Naive thymus-derived CD8-positive, alpha-beta T cell (primary cell): ENCODE measurements around the gene NOS3. TPM values are rescaled to one million over a fixed set of nuclear protein-coding genes. Genes with fewer than 3 reads are reported as not detected.
A peak's percentile ranks its signal among the peaks of the same experiment; 100 is the strongest.

ENCODE experiments used
- ATAC-seq, 2 donors: fragments of 150-1000 bp; cut with Tn5 transposase in 1 of 2; sonication (Bioruptor Pico), chemical (Tn5 transposase) in 1 of 2; 1 replicate in 1 of 2; 2 replicates in 1 of 2; pipeline ENCODE4 v1.10.0; 2021; ENCODE audit warnings: mild to moderate bottlenecking in 2 of 2, moderate library complexity in 2 of 2
- POLR2A ChIA-PET: fragments of 350-600 bp; sonication (Branson Sonifier 250); formaldehyde crosslinking; loops from one replicate; lab custom pipeline; 2021; ENCODE audit warnings: antibody characterized with exemption; lab: Charles Lee
- DNase-seq, 10 donors: peaks; one replicate each; pipeline versions ENCODE4 v3.0.0 to v3.0.0-alpha.2; 2020 to 2022
- H3K27ac Mint-ChIP-seq, 10 donors: one replicate each; pipeline ENCODE4 v1.8.0; 2020 to 2022; ENCODE audit warnings: mild to moderate bottlenecking in 10 of 10, mixed read lengths in 10 of 10, moderate library complexity in 4 of 10, inconsistent platforms in 1 of 10
- H3K27me3 Mint-ChIP-seq, 5 donors: one replicate each; pipeline ENCODE4 v1.8.0; 2021 to 2022; ENCODE audit warnings: mixed read lengths in 5 of 5
- H3K36me3 Mint-ChIP-seq, 3 donors: one replicate each; pipeline ENCODE4 v1.8.0; 2020 to 2022; ENCODE audit warnings: mixed read lengths in 3 of 3, mild to moderate bottlenecking in 2 of 3, inconsistent platforms in 1 of 3
- H3K4me1 Mint-ChIP-seq, 4 donors: one replicate each; pipeline ENCODE4 v1.8.0; 2021 to 2022; ENCODE audit warnings: mixed read lengths in 4 of 4
- H3K4me3 Mint-ChIP-seq, 10 donors: one replicate each; pipeline ENCODE4 v1.8.0; 2020 to 2022; ENCODE audit warnings: mild to moderate bottlenecking in 10 of 10, mixed read lengths in 10 of 10, moderate library complexity in 6 of 10, inconsistent platforms in 1 of 10
- H3K9me3 Mint-ChIP-seq, 9 donors: one replicate each; pipeline ENCODE4 v1.8.0; 2020 to 2022; ENCODE audit warnings: mixed read lengths in 9 of 9, mild to moderate bottlenecking in 3 of 9, inconsistent platforms in 1 of 9, moderate library complexity in 1 of 9
- polyA plus RNA-seq, 3 donors: library from polyadenylated mRNA; unstranded; fragments of 300-500 nt; fragmentation: Illumina TruSeq; gene quantifications; one replicate each; pipeline ENCODE4 v1.2.3, GENCODE V29; 2021
- total RNA-seq, 8 experiments: library from RNA in 2 of 8; stranded (reverse) in 2 of 8; gene quantifications; one replicate each; pipeline ENCODE4 v1.2.3 and lab custom pipeline; 2021 to 2026

Gene NOS3
- total and polyA plus RNA-seq, 5 experiments from 2014 or later, result 1.4 to 3.3 (median 1.8) TPM

DNA sequence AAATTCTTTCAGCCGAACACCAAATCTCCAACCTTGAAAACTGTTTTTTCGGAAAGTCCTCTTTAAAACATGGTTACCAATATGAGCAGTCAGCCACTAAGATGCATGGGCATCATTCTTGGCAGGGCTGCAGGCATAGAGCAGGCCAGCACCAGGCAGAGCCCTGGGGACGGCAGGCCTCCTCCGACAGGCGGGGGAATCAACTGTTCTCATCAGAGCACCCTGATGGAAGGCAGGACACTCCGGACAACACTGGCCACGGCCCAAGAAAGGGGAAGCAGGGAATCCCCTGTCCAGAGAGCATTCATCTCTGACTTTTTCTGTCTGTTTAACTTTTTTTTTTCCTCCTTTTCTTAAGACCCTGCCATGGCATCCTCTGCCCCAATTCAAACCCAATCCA, 1.4 kb upstream of the NOS3 start:
- POLR2A ChIA-PET, result interaction anchor here (0.9 kb wide), 1 partner anchor 39 kb away, joined by 3 read pairs; the partner anchor contains the start of gene ABCB8

GRCh38 chr7:150992051-150992640, 1.3 kb downstream of the NOS3 start:
- Mint-ChIP-seq H3K27me3 (peaks cover 0 to 8% (median 0%) of the 10 kb centered on the region in 5 donors), H3K4me1 (peaks cover 15 to 46% (median 36%) of the 10 kb centered on the region in 4 donors), H3K9me3 (peaks cover 0 to 27% (median 19%) of the 10 kb centered on the region in 9 donors), H3K36me3 (peaks cover 2 to 13% (median 12%) of the 10 kb centered on the region in 3 donors), H3K27ac (no peak overlapping the region), H3K4me3 (no peak overlapping the region)
- POLR2A ChIA-PET, result interaction anchor here (1.0 to 4.2 kb wide), 4 partner anchors 19 to 27 kb away, joined by 3 to 24 read pairs (median 8); no protein-coding TSS in a partner anchor
- no peak for ATAC-seq
- no peak for DNase-seq

More for the DNA sequence above, 1.4 kb upstream of the NOS3 start:
- H3K4me1 Mint-ChIP-seq, result peaks cover 19 to 37% (median 32%) of the 10 kb centered on the region in 4 donors
- H3K27me3 Mint-ChIP-seq, result peaks cover 0 to 12% (median 7%) of the 10 kb centered on the region in 5 donors
- peaks cover 0 to 27% (median 19%) of the 10 kb centered on the region in 9 donors for H3K9me3 Mint-ChIP-seq
- DNase-seq (peak in 1 of 10 donors; percentile 41), ATAC-seq (no peak)
- H3K27ac Mint-ChIP-seq, result no peak overlapping the region
- H3K4me3 Mint-ChIP-seq, result no peak overlapping the region
- H3K36me3 Mint-ChIP-seq, result peaks cover 2 to 13% (median 12%) of the 10 kb centered on the region in 3 donors

DNA sequence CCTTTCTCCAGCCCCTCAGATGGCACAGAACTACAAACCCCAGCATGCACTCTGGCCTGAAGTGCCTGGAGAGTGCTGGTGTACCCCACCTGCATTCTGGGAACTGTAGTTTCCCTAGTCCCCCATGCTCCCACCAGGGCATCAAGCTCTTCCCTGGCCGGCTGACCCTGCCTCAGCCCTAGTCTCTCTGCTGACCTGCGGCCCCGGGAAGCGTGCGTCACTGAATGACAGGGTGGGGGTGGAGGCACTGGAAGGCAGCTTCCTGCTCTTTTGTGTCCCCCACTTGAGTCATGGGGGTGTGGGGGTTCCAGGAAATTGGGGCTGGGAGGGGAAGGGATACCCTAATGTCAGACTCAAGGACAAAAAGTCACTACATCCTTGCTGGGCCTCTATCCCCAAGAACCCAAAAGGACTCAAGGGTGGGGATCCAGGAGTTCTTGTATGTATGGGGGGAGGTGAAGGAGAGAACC, 2.1 kb downstream of the NOS3 start:
- ATAC-seq (peak in 1 of 2 donors; percentile 41), DNase-seq (no peak)
- H3K4me3 Mint-ChIP-seq, result no peak overlapping the region
- H3K27ac Mint-ChIP-seq, result peak overlapping the region in 5 of 10 donors; percentile 3 to 60 (median 46)
- peaks cover 18 to 53% (median 40%) of the 10 kb centered on the region in 4 donors for H3K4me1 Mint-ChIP-seq
- peaks cover 0 to 11% (median 0%) of the 10 kb centered on the region in 5 donors for H3K27me3 Mint-ChIP-seq
- peaks cover 2 to 13% (median 12%) of the 10 kb centered on the region in 3 donors for H3K36me3 Mint-ChIP-seq
- POLR2A ChIA-PET, result interaction anchor here (1.0 to 4.2 kb wide), 4 partner anchors 19 to 26 kb away, joined by 3 to 24 read pairs (median 8); no protein-coding TSS in a partner anchor
- peaks cover 0 to 27% (median 19%) of the 10 kb centered on the region in 9 donors for H3K9me3 Mint-ChIP-seq

DNA sequence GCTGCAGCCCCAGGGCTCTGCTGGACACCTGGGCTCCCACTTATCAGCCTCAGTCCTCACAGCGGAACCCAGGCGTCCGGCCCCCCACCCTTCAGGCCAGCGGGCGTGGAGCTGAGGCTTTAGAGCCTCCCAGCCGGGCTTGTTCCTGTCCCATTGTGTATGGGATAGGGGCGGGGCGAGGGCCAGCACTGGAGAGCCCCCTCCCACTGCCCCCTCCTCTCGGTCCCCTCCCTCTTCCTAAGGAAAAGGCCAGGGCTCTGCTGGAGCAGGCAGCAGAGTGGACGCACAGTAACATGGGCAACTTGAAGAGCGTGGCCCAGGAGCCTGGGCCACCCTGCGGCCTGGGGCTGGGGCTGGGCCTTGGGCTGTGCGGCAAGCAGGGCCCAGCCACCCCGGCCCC, 2.7 kb downstream of the NOS3 start:
- no peak overlapping the region for H3K27ac Mint-ChIP-seq
- DNase-seq, result no peak
- POLR2A ChIA-PET, result interaction anchor here (1.5 to 4.2 kb wide), 5 partner anchors 15 to 25 kb away, joined by 3 to 24 read pairs (median 11); no protein-coding TSS in a partner anchor
- peaks cover 18 to 53% (median 40%) of the 10 kb centered on the region in 4 donors for H3K4me1 Mint-ChIP-seq
- peaks cover 0 to 7% (median 0%) of the 10 kb centered on the region in 5 donors for H3K27me3 Mint-ChIP-seq
- peaks cover 2 to 13% (median 12%) of the 10 kb centered on the region in 3 donors for H3K36me3 Mint-ChIP-seq
- no peak for ATAC-seq
- H3K9me3 Mint-ChIP-seq, result peaks cover 0 to 27% (median 19%) of the 10 kb centered on the region in 9 donors
- peak overlapping the region in 1 of 10 donors; percentile 7 for H3K4me3 Mint-ChIP-seq

GRCh38 chr7:150994141-150994837, 3.5 kb downstream of the NOS3 start:
- Mint-ChIP-seq H3K4me3 (peak overlapping the region in 7 of 10 donors; percentile 32 to 56 (median 39)), H3K27me3 (peaks cover 0 to 7% (median 0%) of the 10 kb centered on the region in 5 donors), H3K9me3 (peaks cover 0 to 27% (median 19%) of the 10 kb centered on the region in 9 donors), H3K27ac (peak overlapping the region in 5 of 10 donors; percentile 25 to 81 (median 71)), H3K36me3 (peaks cover 2 to 13% (median 12%) of the 10 kb centered on the region in 3 donors), H3K4me1 (peaks cover 19 to 53% (median 41%) of the 10 kb centered on the region in 4 donors)
- peak; percentile 53 to 73 for ATAC-seq
- no peak for DNase-seq
- POLR2A ChIA-PET, result interaction anchor here (0.6 to 4.2 kb wide), 9 partner anchors 10 to 100 kb away, joined by 3 to 24 read pairs (median 5); no protein-coding TSS in a partner anchor

- Mint-ChIP-seq H3K36me3 (peaks cover 2 to 12% (median 8%) of the 10 kb centered on the region in 3 donors), H3K27me3 (peaks cover 0 to 4% (median 0%) of the 10 kb centered on the region in 5 donors), H3K4me3 (peak overlapping the region in 6 of 10 donors; percentile 6 to 51 (median 39)), H3K4me1 (peaks cover 21 to 58% (median 42%) of the 10 kb centered on the region in 4 donors), H3K9me3 (peaks cover 0 to 24% (median 15%) of the 10 kb centered on the region in 9 donors), H3K27ac (peak overlapping the region in 3 of 10 donors; percentile 4 to 81 (median 25))
- POLR2A ChIA-PET, result interaction anchor here (0.6 to 4.2 kb wide), 9 partner anchors 14 to 100 kb away, joined by 3 to 24 read pairs (median 5); no protein-coding TSS in a partner anchor
- ATAC-seq (no peak), DNase-seq (no peak)
Observed at GRCh38 chr7:150994838-150995510, 4.2 kb downstream of the NOS3 start.

GRCh38 chr7:150996376-150997074, 5.7 kb downstream of the NOS3 start:
- POLR2A ChIA-PET, result interaction anchor here (1.0 to 3.6 kb wide), 3 partner anchors 11 to 61 kb away, joined by 3 to 17 read pairs (median 5); no protein-coding TSS in a partner anchor
- Mint-ChIP-seq H3K27ac (peak overlapping the region in 1 of 10 donors; percentile 43), H3K9me3 (peaks cover 0 to 8% (median 0%) of the 10 kb centered on the region in 9 donors), H3K4me1 (peaks cover 20 to 58% (median 49%) of the 10 kb centered on the region in 4 donors), H3K27me3 (peaks cover 0 to 3% (median 0%) of the 10 kb centered on the region in 5 donors), H3K36me3 (peaks cover 0 to 2% (median 0%) of the 10 kb centered on the region in 3 donors), H3K4me3 (peak overlapping the region in 2 of 10 donors; percentile 19 to 32)
- ATAC-seq (peak; percentile 26 to 40), DNase-seq (no peak)

GRCh38 chr7:150997075-150997511, 6.3 kb downstream of the NOS3 start:
- peaks cover 0 to 8% (median 0%) of the 10 kb centered on the region in 9 donors for H3K9me3 Mint-ChIP-seq
- POLR2A ChIA-PET, result interaction anchor here (1.0 to 3.6 kb wide), 4 partner anchors 10 to 60 kb away, joined by 3 to 17 read pairs (median 6); no protein-coding TSS in a partner anchor
- H3K27ac Mint-ChIP-seq, result peak overlapping the region in 3 of 10 donors; percentile 4 to 43 (median 34)
- H3K36me3 Mint-ChIP-seq, result peaks cover 0 to 2% (median 0%) of the 10 kb centered on the region in 3 donors
- H3K4me1 Mint-ChIP-seq, result peaks cover 20 to 58% (median 49%) of the 10 kb centered on the region in 4 donors
- ATAC-seq, result peak in 1 of 2 donors; percentile 9
- DNase-seq, result no peak
- peak overlapping the region in 5 of 10 donors; percentile 10 to 60 (median 43) for H3K4me3 Mint-ChIP-seq
- peaks cover 0 to 3% (median 0%) of the 10 kb centered on the region in 5 donors for H3K27me3 Mint-ChIP-seq

GRCh38 chr7:150997817-150998216, 7.0 kb downstream of the NOS3 start:
- Mint-ChIP-seq H3K4me1 (peaks cover 17 to 54% (median 46%) of the 10 kb centered on the region in 4 donors), H3K27me3 (peaks cover 0 to 3% (median 0%) of the 10 kb centered on the region in 5 donors), H3K4me3 (peak overlapping the region in 7 of 10 donors; percentile 9 to 60 (median 33)), H3K27ac (peak overlapping the region in 4 of 10 donors; percentile 36 to 84 (median 54)), H3K9me3 (peaks cover 0 to 2% (median 0%) of the 10 kb centered on the region in 9 donors), H3K36me3 (no peaks in the 10 kb centered on the region)
- ATAC-seq (no peak), DNase-seq (no peak)
- POLR2A ChIA-PET, result interaction anchor here (1.0 to 3.6 kb wide), 4 partner anchors 10 to 59 kb away, joined by 3 to 17 read pairs (median 6); no protein-coding TSS in a partner anchor

DNA sequence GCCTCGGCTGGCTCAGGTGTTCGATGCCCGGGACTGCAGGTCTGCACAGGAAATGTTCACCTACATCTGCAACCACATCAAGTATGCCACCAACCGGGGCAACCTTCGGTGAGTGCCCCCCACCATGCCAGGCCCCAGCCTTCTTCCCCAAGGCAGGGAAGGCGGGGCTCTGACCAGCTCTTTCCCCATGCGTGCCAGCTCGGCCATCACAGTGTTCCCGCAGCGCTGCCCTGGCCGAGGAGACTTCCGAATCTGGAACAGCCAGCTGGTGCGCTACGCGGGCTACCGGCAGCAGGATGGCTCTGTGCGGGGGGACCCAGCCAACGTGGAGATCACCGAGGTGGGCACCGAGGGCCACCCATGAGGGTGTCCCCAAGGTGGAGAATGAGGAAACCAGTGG, 7.5 kb downstream of the NOS3 start:
- Mint-ChIP-seq H3K4me1 (peaks cover 15 to 53% (median 45%) of the 10 kb centered on the region in 4 donors), H3K27ac (peak overlapping the region in 3 of 10 donors; percentile 36 to 65 (median 47))
- POLR2A ChIA-PET, result interaction anchor here (1.5 to 3.6 kb wide), 3 partner anchors 10 to 16 kb away, joined by 5 to 17 read pairs (median 6); no protein-coding TSS in a partner anchor

More for the DNA sequence above, 7.5 kb downstream of the NOS3 start:
- H3K9me3 Mint-ChIP-seq, result no peaks in the 10 kb centered on the region
- DNase-seq, result no peak
- ATAC-seq, result peak in 1 of 2 donors; percentile 47
- no peaks in the 10 kb centered on the region for H3K36me3 Mint-ChIP-seq
- H3K4me3 Mint-ChIP-seq, result peak overlapping the region in 7 of 10 donors; percentile 9 to 73 (median 37)
- H3K27me3 Mint-ChIP-seq, result peaks cover 0 to 3% (median 0%) of the 10 kb centered on the region in 5 donors
